Activated CD4-positive, CD25-positive, alpha-beta regulatory T cell treated with anti-CD3 and anti-CD28 coated beads, Interleukin-2, amount 50 U/mL, for 72 hours (primary cell): Measurements from ENCODE around the gene RTKN2.

Experiments
- DNase-seq: peaks from one replicate; pipeline ENCODE4 v3.0.0; 2021

The RTKN2 gene

GRCh38 chr10:62166331-62167131 is 102.1 kb downstream of the RTKN2 start:
- DNase-seq: no peak

GRCh38 chr10:62165803-62166202 is 102.8 kb downstream of the RTKN2 start:
- no peak for DNase-seq

GRCh38 chr10:62163024-62163423 is 105.6 kb downstream of the RTKN2 start:
- no peak for DNase-seq

- DNase-seq: no peak
Observed at GRCh38 chr10:62162261-62162981, 106.2 kb downstream of the RTKN2 start.

GRCh38 chr10:62159351-62159750 is 109.3 kb downstream of the RTKN2 start:
- no peak for DNase-seq

- DNase-seq: no peak
Observed at GRCh38 chr10:62157601-62158000, 111.0 kb downstream of the RTKN2 start.

GRCh38 chr10:62155054-62155680 is 113.5 kb downstream of the RTKN2 start:
- DNase-seq: no peak

- DNase-seq: no peak
Observed at GRCh38 chr10:62154231-62154630, 114.4 kb downstream of the RTKN2 start.

- DNase-seq: no peak
Observed at GRCh38 chr10:62153191-62153590, 115.5 kb downstream of the RTKN2 start.

- DNase-seq: no peak
Observed at GRCh38 chr10:62149621-62150020, 119.0 kb downstream of the RTKN2 start.

GRCh38 chr10:62148155-62148554 is 120.5 kb downstream of the RTKN2 start:
- no peak for DNase-seq

GRCh38 chr10:62147425-62147824 is 121.2 kb downstream of the RTKN2 start:
- no peak for DNase-seq

- no peak for DNase-seq
Observed at GRCh38 chr10:62136931-62137330, 131.7 kb downstream of the RTKN2 start.

- DNase-seq: no peak
Observed at GRCh38 chr10:62133618-62134017, 135.0 kb downstream of the RTKN2 start.
